HG02610 (cell line): ENCODE measurements around the gene CARF.
"Not testable (repeated sequence)": the region's sequence is repeated elsewhere in the genome, so short reads cannot be mapped to it uniquely, and the experiment has no call there.

ENCODE experiments used
- ATAC-seq: cut with Tn5 transposase; IDR thresholded peaks from one replicate; pipeline ENCODE4 v1.9.1; 2021; ENCODE audit warnings: mild to moderate bottlenecking, moderate library complexity; ENCODE audit not compliant: unreplicated experiment

CARF gene

GRCh38 chr2:202934456-202934855 lies 22.4 kb downstream of the CARF start:
- no peak for ATAC-seq

- ATAC-seq = no peak
These were observed 26.9 kb downstream of the CARF start for GRCh38 chr2:202938960-202939359.

GRCh38 chr2:202941771-202942170 lies 29.7 kb downstream of the CARF start:
- ATAC-seq = no peak

GRCh38 chr2:202944408-202944807 lies 32.3 kb downstream of the CARF start:
- ATAC-seq = no peak

- no peak for ATAC-seq
These were observed 32.7 kb downstream of the CARF start for GRCh38 chr2:202944816-202945215.

GRCh38 chr2:202945497-202945896 lies 33.4 kb downstream of the CARF start:
- no peak for ATAC-seq

- ATAC-seq = not testable (repeated sequence)
These were observed 37.3 kb downstream of the CARF start for GRCh38 chr2:202949333-202949732.

GRCh38 chr2:202950592-202950991 lies 38.5 kb downstream of the CARF start:
- no peak for ATAC-seq

- ATAC-seq = no peak
These were observed 48.4 kb downstream of the CARF start for GRCh38 chr2:202960524-202960923.

- ATAC-seq = no peak
These were observed 51.6 kb downstream of the CARF start for GRCh38 chr2:202963712-202964111.

GRCh38 chr2:202965810-202966460 lies 53.9 kb downstream of the CARF start:
- peak; percentile 88 for ATAC-seq

- not testable (repeated sequence) for ATAC-seq
These were observed 57.3 kb downstream of the CARF start for GRCh38 chr2:202969404-202969803.

GRCh38 chr2:202976809-202977208 lies 64.7 kb downstream of the CARF start:
- ATAC-seq = no peak

GRCh38 chr2:202982779-202983491 lies 70.9 kb downstream of the CARF start:
- no peak for ATAC-seq

GRCh38 chr2:202989749-202990148 lies 77.7 kb downstream of the CARF start:
- ATAC-seq = no peak

- no peak for ATAC-seq
These were observed 78.4 kb downstream of the CARF start for GRCh38 chr2:202990501-202990900.

GRCh38 chr2:202997113-202997512 lies 85.0 kb downstream of the CARF start:
- ATAC-seq = not testable (repeated sequence)

- ATAC-seq = no peak
These were observed 90.2 kb downstream of the CARF start for GRCh38 chr2:203002054-203002821.

- no peak for ATAC-seq
These were observed 91.6 kb downstream of the CARF start for GRCh38 chr2:203003716-203004115.

- peak; percentile 96 for ATAC-seq
These were observed 102.6 kb downstream of the CARF start, which contains the start of gene NBEAL1 for GRCh38 chr2:203014456-203015199. NBEAL1 (plus strand) TSS chr2:203014875; CDS start chr2:203016385, 1,510 bp downstream.

- ATAC-seq = no peak
These were observed 104.6 kb downstream of the CARF start for GRCh38 chr2:203016716-203017115.
